Stimulated activated CD4-positive, alpha-beta T cell treated with anti-CD3 and anti-CD28 coated beads, Interleukin-1b, Interleukin-23, amount 100 ng/mL, for 24 hours (primary cell): ENCODE data around the gene EFCAB8.
"Not testable (repeated sequence)": the region's sequence is repeated elsewhere in the genome, so short reads cannot be mapped to it uniquely, and the experiment has no call there.

Experiments used
- DNase-seq, 4 experiments: peaks; one replicate each; pipeline ENCODE4 v3.0.0-alpha.2; 2020; ENCODE audit warnings: low read depth in 4 of 4, low spot score in 1 of 4

The EFCAB8 gene

DNA sequence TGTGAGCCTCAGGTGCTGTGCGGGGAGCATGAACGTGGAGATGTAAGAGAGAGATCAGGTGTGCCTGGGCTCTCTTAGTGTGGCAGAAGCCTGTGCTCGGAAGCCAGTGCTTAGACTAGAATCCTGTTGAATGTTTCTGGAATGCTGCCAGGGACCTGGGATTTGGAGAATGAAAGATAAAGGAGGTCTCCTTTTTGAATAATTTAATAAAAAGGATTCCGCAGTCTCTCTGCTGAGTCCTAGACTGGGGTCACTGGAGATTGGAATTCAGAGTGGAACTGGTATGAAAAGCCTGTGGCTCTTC is 18.8 kb upstream of the EFCAB8 start:
- no peak for DNase-seq

DNA sequence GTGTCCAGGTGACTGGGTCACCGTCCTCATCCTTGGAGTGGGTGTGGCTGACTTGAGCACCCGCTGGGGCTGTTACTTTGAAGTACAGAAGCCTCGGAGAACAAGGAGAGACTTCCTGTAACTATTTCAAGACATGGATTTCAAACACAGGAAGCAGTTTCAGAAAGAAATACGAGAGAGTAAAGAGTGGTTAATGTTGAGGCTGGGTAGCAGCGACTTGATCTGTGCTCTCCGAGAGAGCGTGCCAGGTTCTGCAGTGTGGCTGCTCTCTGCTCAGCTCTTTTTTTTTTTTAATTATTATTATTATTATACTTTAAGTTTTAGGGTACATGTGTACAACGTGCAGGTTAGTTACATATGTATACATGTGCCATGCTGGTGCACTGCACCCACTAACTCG is 17.5 kb upstream of the EFCAB8 start:
- no peak for DNase-seq

- DNase-seq, result no peak
Observed at GRCh38 chr20:32841632-32842031, 17.1 kb upstream of the EFCAB8 start.

- DNase-seq, result no peak
Observed at GRCh38 chr20:32842688-32843524, 15.8 kb upstream of the EFCAB8 start.

- DNase-seq, result no peak
Observed at GRCh38 chr20:32845786-32846185, 12.9 kb upstream of the EFCAB8 start.

DNA sequence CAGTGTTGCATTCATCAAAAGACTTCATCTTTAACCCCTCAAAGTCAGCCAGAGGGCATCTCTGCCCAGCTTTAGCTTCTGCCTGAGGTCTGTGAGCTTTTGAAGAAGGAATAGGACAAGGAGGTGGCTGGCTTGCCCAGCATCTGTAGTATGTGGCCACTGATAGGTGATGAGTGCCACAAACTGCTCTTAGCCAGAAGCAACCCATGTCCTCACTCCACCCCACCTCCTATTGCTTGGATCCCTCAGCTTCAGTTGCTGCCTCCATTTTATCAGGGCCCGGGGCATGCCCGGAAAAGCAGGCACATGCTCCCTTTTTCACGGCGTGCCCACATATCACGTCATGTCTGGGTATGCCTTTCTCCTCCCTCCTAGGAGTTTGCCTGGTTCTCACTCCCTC is 11.9 kb upstream of the EFCAB8 start:
- DNase-seq, result no peak

GRCh38 chr20:32847964-32848363 is 10.8 kb upstream of the EFCAB8 start:
- DNase-seq, result no peak

- no peak for DNase-seq
Observed at GRCh38 chr20:32848846-32849245, 9.9 kb upstream of the EFCAB8 start.

DNA sequence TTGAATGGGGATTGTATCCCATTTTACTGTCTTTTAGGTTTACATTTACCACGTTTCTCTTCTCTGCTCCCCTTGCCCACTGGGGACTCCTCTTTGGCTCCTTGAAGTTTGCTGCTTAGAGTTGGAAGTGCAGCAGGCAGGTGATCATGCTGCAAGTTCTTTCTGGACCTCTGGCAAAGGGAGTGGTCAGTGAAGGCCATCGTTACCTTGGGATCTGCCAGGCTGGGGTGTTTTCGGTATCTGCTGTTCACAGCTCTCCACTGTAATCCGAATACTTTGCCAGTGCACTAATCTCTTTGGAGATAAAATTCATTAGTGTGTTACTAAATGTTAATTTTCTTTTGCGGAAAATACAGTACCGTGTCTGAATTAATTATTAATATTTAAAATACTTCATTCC is 9.1 kb upstream of the EFCAB8 start:
- no peak for DNase-seq

GRCh38 chr20:32855387-32855786 is 3.3 kb upstream of the EFCAB8 start:
- DNase-seq, result no peak

DNA sequence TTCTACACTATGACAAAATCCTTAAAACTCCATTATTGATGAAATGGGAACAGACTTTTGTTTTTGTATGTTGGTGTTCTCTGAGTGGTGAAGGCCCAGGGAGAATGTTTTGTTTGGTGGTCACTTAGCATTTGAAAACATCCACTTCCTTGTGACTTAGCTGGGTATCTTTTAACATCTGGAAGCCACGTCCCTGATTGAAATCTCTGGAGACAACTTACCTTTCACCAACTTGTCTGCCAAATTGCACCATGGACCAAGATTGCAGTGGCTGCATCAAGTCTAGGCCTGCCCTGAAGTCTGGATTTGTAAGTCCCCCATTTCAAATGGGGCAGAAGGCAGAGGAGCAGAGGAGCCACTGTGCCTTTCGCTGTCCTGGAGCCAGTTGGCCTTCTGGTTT is 534 bp upstream of the EFCAB8 start:
- DNase-seq, result no peak

GRCh38 chr20:32861446-32861845 is 2.7 kb downstream of the EFCAB8 start:
- no peak for DNase-seq

DNA sequence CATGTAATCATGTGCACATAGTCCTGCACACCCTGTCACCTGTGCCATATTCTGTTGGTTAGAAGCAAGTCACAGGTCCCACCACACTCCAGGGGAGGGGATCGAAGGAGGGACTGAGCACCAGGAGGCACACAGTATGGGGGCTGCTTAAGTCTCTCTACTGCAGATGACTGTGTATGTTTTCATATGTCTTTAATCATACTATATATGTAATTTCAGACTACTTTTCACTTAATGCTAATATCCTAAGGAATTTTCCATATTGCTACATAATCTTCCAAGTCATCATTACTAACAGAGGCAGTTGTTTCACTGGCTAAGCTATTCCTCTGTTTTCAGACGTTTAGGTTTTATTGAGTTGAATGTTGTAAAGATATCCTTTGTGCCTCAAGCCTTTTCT is 10.8 kb downstream of the EFCAB8 start:
- no peak for DNase-seq

DNA sequence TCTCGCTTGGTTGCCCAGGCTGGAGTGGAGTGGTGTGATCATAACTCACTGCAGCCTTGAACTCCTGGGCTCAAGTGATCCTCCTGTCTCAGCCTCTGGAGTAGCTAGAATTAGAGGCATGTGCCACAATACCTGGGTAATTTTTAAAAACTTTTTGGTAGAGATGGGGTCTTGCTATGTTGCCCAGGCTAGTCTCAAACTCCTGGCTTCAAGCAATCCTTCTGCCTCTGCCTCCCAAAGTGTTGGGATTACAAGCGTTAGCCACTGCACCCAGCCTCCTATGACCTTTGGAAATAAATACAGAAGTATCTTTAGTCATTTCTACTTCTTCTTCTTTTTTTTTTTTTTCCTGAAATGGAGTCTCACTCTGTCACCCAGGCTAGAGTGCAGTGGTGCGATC is 11.8 kb downstream of the EFCAB8 start:
- not testable (repeated sequence) for DNase-seq

GRCh38 chr20:32870985-32871384 is 12.3 kb downstream of the EFCAB8 start:
- no peak for DNase-seq

DNA sequence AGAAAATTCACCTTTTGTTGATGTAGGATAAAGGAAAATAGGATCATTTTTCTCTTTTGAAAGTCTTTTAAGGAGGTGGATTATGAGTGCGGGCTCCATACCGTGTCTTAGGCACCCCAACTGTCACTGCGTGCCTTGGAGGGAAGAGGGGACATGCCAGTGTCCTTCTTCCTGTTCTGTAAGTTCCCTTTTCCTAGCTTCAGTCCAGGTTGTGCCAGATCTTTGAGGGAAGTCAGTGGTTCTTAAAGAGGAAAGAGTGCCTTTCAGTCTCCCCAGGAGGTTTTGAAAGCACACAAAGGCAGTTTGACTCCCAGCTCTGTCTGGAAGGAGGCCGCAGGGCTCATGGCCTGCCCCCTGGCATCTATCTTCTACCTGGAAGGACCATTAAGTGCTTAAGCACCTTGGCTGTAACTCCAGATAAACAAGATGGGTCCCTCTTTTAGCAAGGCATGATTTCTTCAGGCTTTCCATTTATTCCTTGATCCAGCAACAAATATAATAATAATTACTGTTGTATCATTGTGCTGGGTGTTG is 13.0 kb downstream of the EFCAB8 start:
- no peak for DNase-seq

DNA sequence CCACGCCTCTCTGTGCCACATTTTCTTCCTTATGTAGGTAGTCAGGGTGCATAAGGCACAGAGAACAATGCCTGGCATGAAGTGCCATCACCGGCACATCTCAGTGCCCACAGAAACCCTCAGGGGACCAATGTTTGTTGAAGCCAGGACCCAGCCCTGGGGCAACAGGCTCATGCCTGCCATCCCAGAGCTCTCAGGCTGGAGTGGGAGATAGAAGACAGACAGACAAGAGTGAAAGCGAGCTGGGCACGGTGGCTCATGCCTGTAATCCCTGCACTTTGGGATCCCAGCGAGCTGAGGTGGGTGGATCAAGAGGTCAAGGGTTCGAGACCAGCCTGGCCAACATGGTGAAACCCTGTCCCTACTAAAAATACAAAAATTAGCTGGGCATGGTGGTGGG is 13.5 kb downstream of the EFCAB8 start:
- DNase-seq, result no peak

GRCh38 chr20:32875673-32876072 is 16.9 kb downstream of the EFCAB8 start:
- no peak for DNase-seq

DNA sequence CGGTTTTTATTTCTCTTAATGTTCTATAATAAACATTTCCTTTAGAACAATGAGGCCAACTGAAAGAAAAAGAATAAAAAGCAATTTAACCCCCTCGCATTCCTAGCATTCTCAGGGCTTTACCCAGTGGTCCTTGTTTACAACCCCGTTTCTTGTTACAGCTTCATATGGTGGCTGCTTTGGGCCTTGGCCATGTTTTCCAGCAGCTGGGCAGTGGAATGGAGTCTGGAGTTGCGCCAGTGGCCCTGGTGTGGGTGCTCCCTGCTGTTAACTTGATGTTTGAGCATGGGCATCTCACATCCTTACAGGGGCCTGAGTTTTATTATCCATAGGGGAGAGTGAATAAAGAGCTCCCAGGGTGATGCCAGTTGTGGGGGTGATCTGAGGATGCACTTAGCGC is 18.8 kb downstream of the EFCAB8 start:
- DNase-seq, result no peak

GRCh38 chr20:32878820-32879219 is 20.1 kb downstream of the EFCAB8 start:
- no peak for DNase-seq

- no peak for DNase-seq
Observed at GRCh38 chr20:32879538-32879937, 20.8 kb downstream of the EFCAB8 start.

- DNase-seq, result no peak
Observed at GRCh38 chr20:32880635-32881034, 21.9 kb downstream of the EFCAB8 start.

DNA sequence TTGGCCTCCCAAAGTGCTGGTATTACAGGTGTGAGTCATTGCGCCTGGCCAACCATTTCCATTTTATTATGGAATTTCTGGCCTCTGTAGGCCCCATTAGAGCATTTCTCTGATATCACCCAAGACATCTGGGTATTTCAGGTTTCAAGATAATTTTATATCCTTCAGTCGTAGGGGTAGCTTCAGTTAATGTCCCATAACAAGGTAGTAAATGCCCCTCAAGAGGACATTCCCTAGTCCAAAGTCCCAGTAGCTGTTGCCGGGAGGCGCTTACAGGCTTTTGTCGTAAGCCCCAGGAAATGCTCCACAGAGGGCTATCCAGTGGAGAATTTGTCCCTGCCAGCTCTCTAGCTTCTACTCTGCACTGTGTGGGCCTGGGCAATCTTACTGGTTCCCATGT is 24.4 kb downstream of the EFCAB8 start:
- no peak for DNase-seq
